Ovary (tissue), 9 donors: ENCODE results near the gene SIRT3. TPM values are rescaled to one million over a fixed set of nuclear protein-coding genes. Genes with fewer than 3 reads are reported as not detected.

ENCODE experiments used
- polyA plus RNA-seq, 2 donors: library from polyadenylated mRNA; stranded (reverse); fragments of 200-250 nt in 1 of 2; fragments of 350-450 nt in 1 of 2; fragmentation: Illumina TruSeq in 1 of 2; extraction: RNeasy Lipid Tissue Mini Kit (QIAGEN cat#74804) in 1 of 2; gene quantifications; one replicate each; pipeline ENCODE4 v1.2.3, GENCODE V29; 2013 to 2014
- total RNA-seq, 7 donors: library from RNA; depleted of rRNA in 2 of 7; stranded (reverse); fragments of >200 nt in 2 of 7; fragmentation: NEBNext Ultra II Directional in 3 of 7; extraction: Animal tissue kit (Norgen Biotek cat#: 25700) in 3 of 7; gene quantifications; one replicate each; pipeline versions ENCODE4 v1.1.0 to v1.2.4, GENCODE V29; 2016 to 2023
- donor health status: DM: no; HTN: no; CAD: no; lungs with moderate emphysema.
- donor health status: DM: no; HTN: no; CAD: no.
- donor health status: Bipolar disorder and iron deficiency.
- donor health status: DM: yes; HTN: yes; CAD: no.
- donor health status: DM: no; HTN: no; CAD: no.
- donor health status: DM: yes; HTN: yes; CAD: no.

SIRT3 gene
- total and polyA plus RNA-seq, 9 donors, result 11.1 to 24.4 (median 21.5) TPM

Other genes with a start within 250 kb of the SIRT3 start
- gene SCGB1C1, start 43.3 kb downstream of the SIRT3 start, total RNA-seq, result not detected
- gene SCGB1C1, start 43.3 kb downstream of the SIRT3 start, polyA plus RNA-seq, result not detected
- 10 to 100 TPM; 24.6 to 76.6 (median 65.5) TPM for gene BET1L, start 28.9 kb downstream of the SIRT3 start, total RNA-seq
- 10 to 100 TPM; 38.9 to 51.6 TPM for gene BET1L, start 28.9 kb downstream of the SIRT3 start, polyA plus RNA-seq
- 100 to 1,000 TPM in 1 of 7 donors, 10 to 100 TPM in 6; 53.4 to 119 (median 87.4) TPM for gene RIC8A, start 28.6 kb downstream of the SIRT3 start, total RNA-seq
- 10 to 100 TPM; 33.6 to 56.4 TPM for gene RIC8A, start 28.6 kb downstream of the SIRT3 start, polyA plus RNA-seq
- gene PSMD13, start 634 bp upstream of the SIRT3 start, total RNA-seq, result 10 to 100 TPM; 66.2 to 80.1 (median 75.8) TPM
- gene PSMD13, start 634 bp upstream of the SIRT3 start, polyA plus RNA-seq, result 10 to 100 TPM; 74.9 to 88.9 TPM
- gene NLRP6, start 42.1 kb upstream of the SIRT3 start, total RNA-seq, result 1 to 10 TPM in 1 of 7 donors, under 1 TPM in 4, not detected in 2; 0.15 to 1.1 (median 0.20) TPM
- gene NLRP6, start 42.1 kb upstream of the SIRT3 start, polyA plus RNA-seq, result under 1 TPM in 1 of 2 donors, not detected in 1; 0.02 TPM
- 10 to 100 TPM in 4 of 7 donors, 1 to 10 TPM in 3; 3.3 to 21.3 (median 10.6) TPM for gene PGGHG, start 52.8 kb upstream of the SIRT3 start, total RNA-seq
- 1 to 10 TPM in 1 of 2 donors, under 1 TPM in 1; 0.25 to 6.1 TPM for gene PGGHG, start 52.8 kb upstream of the SIRT3 start, polyA plus RNA-seq
- not detected for gene IFITM5, start 63.2 kb upstream of the SIRT3 start, total RNA-seq
- gene IFITM5, start 63.2 kb upstream of the SIRT3 start, polyA plus RNA-seq, result not detected
- gene IFITM2, start 71.5 kb upstream of the SIRT3 start, total RNA-seq, result 1,000 to 10,000 TPM in 1 of 7 donors, 100 to 1,000 TPM in 6; 207 to 1,149 (median 546) TPM
- 100 to 1,000 TPM; 306 to 616 TPM for gene IFITM2, start 71.5 kb upstream of the SIRT3 start, polyA plus RNA-seq
- gene IFITM1, start 77.7 kb upstream of the SIRT3 start, total RNA-seq, result 100 to 1,000 TPM; 317 to 760 (median 496) TPM
- 100 to 1,000 TPM; 211 to 748 TPM for gene IFITM1, start 77.7 kb upstream of the SIRT3 start, polyA plus RNA-seq
- gene IFITM3, start 84.5 kb upstream of the SIRT3 start, total RNA-seq, result 1,000 to 10,000 TPM in 2 of 7 donors, 100 to 1,000 TPM in 5; 150 to 1,394 (median 665) TPM
- gene IFITM3, start 84.5 kb upstream of the SIRT3 start, polyA plus RNA-seq, result 1,000 to 10,000 TPM in 1 of 2 donors, 100 to 1,000 TPM in 1; 506 to 1,096 TPM
- 10 to 100 TPM; 14.7 to 90.3 (median 52.5) TPM for gene B4GALNT4, start 133.2 kb upstream of the SIRT3 start, total RNA-seq
- gene B4GALNT4, start 133.2 kb upstream of the SIRT3 start, polyA plus RNA-seq, result 10 to 100 TPM in 1 of 2 donors, 1 to 10 TPM in 1; 1.3 to 58.1 TPM
- gene PKP3, start 157.9 kb upstream of the SIRT3 start, total RNA-seq, result 10 to 100 TPM in 1 of 7 donors, 1 to 10 TPM in 4, under 1 TPM in 2; 0.30 to 56.8 (median 3.4) TPM
- under 1 TPM in 1 of 2 donors, not detected in 1; 0.21 TPM for gene PKP3, start 157.9 kb upstream of the SIRT3 start, polyA plus RNA-seq
- gene SIGIRR, start 178.7 kb upstream of the SIRT3 start, total RNA-seq, result 10 to 100 TPM; 15.0 to 52.6 (median 27.5) TPM
- 10 to 100 TPM in 1 of 2 donors, 1 to 10 TPM in 1; 1.5 to 39.5 TPM for gene SIGIRR, start 178.7 kb upstream of the SIRT3 start, polyA plus RNA-seq
- gene ANO9, start 205.7 kb upstream of the SIRT3 start, total RNA-seq, result 10 to 100 TPM in 1 of 7 donors, 1 to 10 TPM in 2, under 1 TPM in 4; 0.15 to 11.4 (median 0.82) TPM
- gene ANO9, start 205.7 kb upstream of the SIRT3 start, polyA plus RNA-seq, result under 1 TPM; 0.12 to 0.31 TPM
- gene PTDSS2, start 213.9 kb upstream of the SIRT3 start, total RNA-seq, result 10 to 100 TPM; 34.4 to 56.5 (median 42.7) TPM
- 10 to 100 TPM; 17.1 to 38.6 TPM for gene PTDSS2, start 213.9 kb upstream of the SIRT3 start, polyA plus RNA-seq